K562 (cell line): ENCODE data around the gene CFAP53. TPM values are rescaled to one million over a fixed set of nuclear protein-coding genes. Genes with fewer than 3 reads are reported as not detected.

Experiments
- ARID1B ChIP-seq: fragments of 450-650 bp; IDR thresholded peaks from 2 replicates; pipeline ENCODE4 v1.6.1; 2016; ENCODE audit warnings: antibody characterized with exemption, mild to moderate bottlenecking, inconsistent platforms
- ESRRA ChIP-seq: fragments of 450-650 bp; IDR thresholded peaks from 2 replicates; pipeline ENCODE4 v1.6.1; 2014; ENCODE audit warnings: low read depth, mild to moderate bottlenecking, moderate library complexity, borderline replicate concordance
- GABPB2 ChIP-seq: fragments of 250-450 bp; sonication (Bioruptor Pico); conservative IDR thresholded peaks from 2 replicates; pipeline ENCODE4 v1.5.1; 2021; ENCODE audit warnings: mild to moderate bottlenecking
- KDM2B ChIP-seq: fragments of 250-450 bp; sonication (Bioruptor Pico); IDR thresholded peaks from 2 replicates; pipeline ENCODE4 v1.8.0; 2021; ENCODE audit warnings: mild to moderate bottlenecking, moderate library complexity
- SLC30A9 ChIP-seq: fragments of 250-450 bp; sonication (Bioruptor Pico); IDR thresholded peaks from 2 replicates; pipeline ENCODE4 v1.8.0; 2022; ENCODE audit warnings: mild to moderate bottlenecking, moderate library complexity
- SREBF2 ChIP-seq: sonication (generic); formaldehyde crosslinking; IDR thresholded peaks from 2 replicates; pipeline ENCODE4 v1.4.0; 2020; ENCODE audit warnings: mild to moderate bottlenecking, missing genetic modification reagents
- STAT5A ChIP-seq: IDR thresholded peaks from 2 replicates; pipeline ENCODE4 v1.6.1; 2012; ENCODE audit warnings: low read length, inconsistent platforms, borderline replicate concordance
- USF2 ChIP-seq: sonication (generic); formaldehyde crosslinking; IDR thresholded peaks from 2 replicates; pipeline ENCODE4 v1.5.0; 2020; ENCODE audit warnings: missing genetic modification reagents
- ZNF224 ChIP-seq: sonication (generic); formaldehyde crosslinking; IDR thresholded peaks from 2 replicates; pipeline ENCODE4 v1.8.0; 2022; ENCODE audit warnings: mild to moderate bottlenecking, missing genetic modification reagents
- ZNF318 ChIP-seq, 2 experiments: fragments of 450-650 bp; IDR thresholded peaks; 2 replicates each; pipeline ENCODE4 v1.6.1; 2016; ENCODE audit warnings: mild to moderate bottlenecking in 2 of 2, borderline replicate concordance in 1 of 2, low read depth in 1 of 2, moderate library complexity in 1 of 2
- ZNF511 ChIP-seq: sonication (generic); formaldehyde crosslinking; IDR thresholded peaks from 2 replicates; pipeline ENCODE4 v1.8.0; 2022; ENCODE audit warnings: mild to moderate bottlenecking, missing genetic modification reagents
- ZNF512 ChIP-seq: IDR thresholded peaks from 2 replicates; pipeline ENCODE4 v1.6.1; 2016; ENCODE audit warnings: missing genetic modification characterization, missing compliant biosample characterization
- polyA plus RNA-seq, 8 experiments: library from polyadenylated mRNA; depleted of rRNA in 4 of 8; stranded (reverse) in 5 of 8; unstranded in 3 of 8; fragments of >200 nt; fragmentation: Nextera tagmentation in 2 of 8; fragmentation: Illumina TruSeq in 1 of 8; extraction: Ambion mirVana in 2 of 8; extraction: Trizol in 1 of 8; gene quantifications; 2 replicates each; pipeline versions ENCODE4 v1.2.1 to v1.2.3, GENCODE V29; 2011 to 2014; ENCODE audit warnings: inconsistent platforms in 1 of 8, missing spikeins in 1 of 8
- total RNA-seq, 7 experiments: library from RNA; depleted of rRNA in 6 of 7; stranded (reverse); fragments of >200 nt in 6 of 7; fragmentation: Illumina TruSeq in 2 of 7; extraction: Trizol in 2 of 7; gene quantifications; 2 replicates each; pipeline versions ENCODE4 v1.2.1 to v1.2.3, GENCODE V29; 2011 to 2021; ENCODE audit warnings: low replicate concordance in 1 of 7

CFAP53 gene
- total and polyA plus RNA-seq, 9 of the 15 experiments (the other 6 are each of a cell fraction or from before 2014, with no cell fraction given) = 0.21 to 1.9 (median 1.2) TPM

GRCh38 chr18:50287441-50288347 lies 21.4 kb upstream of the CFAP53 start, which contains the start of gene CXXC1 (continued):
- peak; percentile 69; the same call in 1 of the 2 replicates for TF ChIP-seq ESRRA
- TF ChIP-seq SREBF2 (CRISPR knock-in tag) = no peak
- no peak for TF ChIP-seq ZNF512 (tag)
- no peak for TF ChIP-seq ZNF511 (CRISPR knock-in tag)
- no peak for TF ChIP-seq ZNF318 (IDR thresholded peaks at IDR 0.05; ENCODE audit: borderline replicate concordance in 1 of 2, low read depth in 1 of 2)
- TF ChIP-seq USF2 = no peak
- TF ChIP-seq ZNF224 (CRISPR knock-in tag) = no peak
- no peak for TF ChIP-seq ARID1B
- TF ChIP-seq GABPB2 (CRISPR knock-in tag) = no peak
- no peak for TF ChIP-seq SLC30A9 (CRISPR knock-in tag)
- no peak for TF ChIP-seq STAT5A
- TF ChIP-seq KDM2B (CRISPR knock-in tag) = no peak
